RWPE2 (cell line): Measurements from ENCODE around the gene CD247.

ENCODE experiments used
- ATAC-seq: fragments of 200-7000 bp; cut with Tn5 transposase; 3 replicates; pipeline ENCODE4 v1.9.1; 2021; ENCODE audit warnings: low read depth
- DNase-seq: peaks from one replicate; pipeline ENCODE4 v3.0.0-alpha.2; 2020; ENCODE audit warnings: low spot score
- H3K27ac ChIP-seq: fragments of 450-650 bp; 2 replicates; pipeline ENCODE4 v1.5.1; 2017; ENCODE audit warnings: mild to moderate bottlenecking; ENCODE audit not compliant: poor library complexity, severe bottlenecking
- H3K27me3 ChIP-seq: fragments of 250-450 bp; sonication (Bioruptor Pico); 2 replicates; pipeline ENCODE4 v1.5.1; 2021; ENCODE audit warnings: mild to moderate bottlenecking, moderate library complexity; ENCODE audit not compliant: insufficient read depth, poor library complexity, severe bottlenecking
- H3K36me3 ChIP-seq: fragments of 250-450 bp; sonication (Bioruptor Pico); 2 replicates; pipeline ENCODE4 v1.5.1; 2020; ENCODE audit warnings: low read depth, mild to moderate bottlenecking, moderate library complexity
- H3K4me1 ChIP-seq: fragments of 250-450 bp; sonication (Bioruptor Pico); 2 replicates; pipeline ENCODE4 v1.5.1; 2021; ENCODE audit warnings: mild to moderate bottlenecking, moderate library complexity; ENCODE audit not compliant: insufficient read depth, poor library complexity, severe bottlenecking
- H3K4me3 ChIP-seq: fragments of 250-450 bp; sonication (Bioruptor Pico); 2 replicates; pipeline ENCODE4 v1.5.1; 2021; ENCODE audit warnings: mild to moderate bottlenecking, moderate library complexity; ENCODE audit not compliant: severe bottlenecking
- H3K9me3 ChIP-seq: fragments of 250-450 bp; sonication (Bioruptor Pico); 2 replicates; pipeline ENCODE4 v1.5.1; 2021; ENCODE audit warnings: mild to moderate bottlenecking, moderate library complexity; ENCODE audit not compliant: severe bottlenecking
- TF ChIP-seq, protein P1 (sequence below): fragments of 450-650 bp; IDR thresholded peaks from one replicate; pipeline ENCODE4 v1.5.1; 2017; ENCODE audit warnings: mild to moderate bottlenecking, moderate library complexity; ENCODE audit not compliant: poor library complexity, severe bottlenecking

The CD247 gene

DNA sequence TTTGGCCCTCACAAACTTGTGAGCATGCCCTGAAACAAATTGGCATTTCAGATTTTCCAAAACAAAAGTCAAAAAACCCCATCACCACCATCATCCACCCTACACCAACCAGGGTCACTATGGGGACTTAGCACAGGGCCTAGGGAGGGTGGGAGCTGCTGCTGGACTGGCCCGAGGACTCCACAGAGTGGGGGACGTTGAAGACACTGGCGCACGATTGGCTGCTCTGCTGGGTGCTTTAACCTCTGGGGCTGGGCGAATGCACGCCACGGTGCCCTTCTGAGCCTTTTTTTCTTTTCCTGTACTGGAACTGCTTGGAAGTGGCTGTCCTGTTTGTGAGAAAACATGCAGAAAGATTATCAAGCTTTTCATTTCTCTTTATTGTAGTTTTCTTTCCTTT lies 92.8 kb downstream of the CD247 start:
- no peak overlapping the region for H3K27ac ChIP-seq
- no peaks in the 10 kb centered on the region for H3K27me3 ChIP-seq
- H3K4me3 ChIP-seq = no peak overlapping the region
- H3K4me1 ChIP-seq = no peaks in the 10 kb centered on the region
- no peak for ATAC-seq
- no peak for DNase-seq
- TF ChIP-seq, protein P1, sequence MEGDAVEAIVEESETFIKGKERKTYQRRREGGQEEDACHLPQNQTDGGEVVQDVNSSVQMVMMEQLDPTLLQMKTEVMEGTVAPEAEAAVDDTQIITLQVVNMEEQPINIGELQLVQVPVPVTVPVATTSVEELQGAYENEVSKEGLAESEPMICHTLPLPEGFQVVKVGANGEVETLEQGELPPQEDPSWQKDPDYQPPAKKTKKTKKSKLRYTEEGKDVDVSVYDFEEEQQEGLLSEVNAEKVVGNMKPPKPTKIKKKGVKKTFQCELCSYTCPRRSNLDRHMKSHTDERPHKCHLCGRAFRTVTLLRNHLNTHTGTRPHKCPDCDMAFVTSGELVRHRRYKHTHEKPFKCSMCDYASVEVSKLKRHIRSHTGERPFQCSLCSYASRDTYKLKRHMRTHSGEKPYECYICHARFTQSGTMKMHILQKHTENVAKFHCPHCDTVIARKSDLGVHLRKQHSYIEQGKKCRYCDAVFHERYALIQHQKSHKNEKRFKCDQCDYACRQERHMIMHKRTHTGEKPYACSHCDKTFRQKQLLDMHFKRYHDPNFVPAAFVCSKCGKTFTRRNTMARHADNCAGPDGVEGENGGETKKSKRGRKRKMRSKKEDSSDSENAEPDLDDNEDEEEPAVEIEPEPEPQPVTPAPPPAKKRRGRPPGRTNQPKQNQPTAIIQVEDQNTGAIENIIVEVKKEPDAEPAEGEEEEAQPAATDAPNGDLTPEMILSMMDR = no peak
- no peaks in the 10 kb centered on the region for H3K36me3 ChIP-seq
- H3K9me3 ChIP-seq = no peaks in the 10 kb centered on the region

DNA sequence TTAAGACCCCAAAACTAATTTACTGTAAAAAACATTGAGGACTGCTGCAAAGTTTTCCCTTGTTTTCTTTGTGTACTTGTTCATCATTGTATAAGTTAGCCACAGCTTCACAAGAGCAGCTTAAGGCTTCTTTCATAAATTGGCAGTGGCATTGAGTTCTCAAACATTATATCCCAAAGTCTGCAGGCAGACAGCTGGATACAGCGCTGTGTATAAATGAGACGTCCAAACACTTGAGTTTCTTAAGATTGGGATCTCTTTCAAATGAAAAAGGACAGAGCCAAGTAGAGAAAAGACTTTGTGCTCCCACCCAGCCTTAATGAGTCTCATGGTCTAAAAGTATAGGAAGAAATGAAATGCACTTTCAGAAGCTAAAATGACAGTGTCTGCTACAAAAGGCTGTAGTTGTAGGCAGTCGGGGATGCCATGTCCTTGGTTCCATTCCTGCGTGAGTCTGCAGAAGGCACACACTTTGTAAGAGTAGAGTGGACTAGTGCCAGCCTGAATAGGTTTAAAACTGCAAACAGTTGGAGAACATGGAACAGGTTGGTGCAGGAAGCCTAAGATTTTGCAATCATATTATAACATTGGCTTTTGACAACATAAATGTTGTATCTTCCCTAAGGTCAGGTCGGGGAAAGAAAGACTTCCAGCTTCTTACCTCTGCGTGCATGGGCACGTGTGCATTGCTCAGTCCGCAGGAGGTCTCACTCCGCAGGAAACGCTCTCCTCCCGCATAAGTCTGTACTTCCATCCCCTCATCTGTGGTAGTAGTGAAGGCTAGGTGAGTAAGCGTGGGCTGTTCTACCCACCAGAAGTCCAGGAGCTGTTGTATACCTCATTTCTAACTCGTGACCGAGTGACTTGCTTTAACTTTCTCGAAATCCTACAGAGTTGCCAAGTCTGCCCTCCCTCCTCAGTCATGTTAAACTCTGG lies 94.4 kb downstream of the CD247 start:
- Histone ChIP-seq H3K36me3 (no peaks in the 10 kb centered on the region), H3K4me3 (no peak overlapping the region), H3K9me3 (no peaks in the 10 kb centered on the region), H3K4me1 (no peaks in the 10 kb centered on the region), H3K27ac (no peak overlapping the region), H3K27me3 (no peaks in the 10 kb centered on the region)
- ATAC-seq (no peak; the same call in 2 of the 3 replicates), DNase-seq (no peak)
- TF ChIP-seq, protein P1 = no peak

DNA sequence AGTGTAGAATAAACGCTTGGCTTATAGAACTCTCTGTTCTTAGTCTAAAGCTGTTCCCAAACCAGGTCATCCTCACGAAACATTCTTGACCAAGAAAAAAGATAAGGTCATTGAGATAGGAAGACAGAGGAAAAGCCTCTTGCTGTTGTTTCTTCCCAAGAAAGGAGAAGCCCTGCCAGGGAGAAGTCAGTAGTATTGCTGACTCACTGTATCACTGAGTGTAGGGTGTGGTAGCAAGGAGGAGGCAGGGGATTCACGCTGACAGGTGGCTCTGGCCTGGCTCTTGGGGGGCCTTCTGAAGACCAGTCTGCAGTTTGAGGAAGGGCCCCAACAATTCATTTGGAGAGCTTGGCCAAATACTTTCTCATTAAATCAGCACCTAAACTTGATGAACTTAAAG lies 97.8 kb downstream of the CD247 start:
- no peaks in the 10 kb centered on the region for H3K4me1 ChIP-seq
- no peaks in the 10 kb centered on the region for H3K9me3 ChIP-seq
- DNase-seq (no peak), ATAC-seq (no peak)
- H3K36me3 ChIP-seq = no peaks in the 10 kb centered on the region
- TF ChIP-seq, protein P1 = no peak
- H3K4me3 ChIP-seq = no peak overlapping the region
- no peak overlapping the region for H3K27ac ChIP-seq
- H3K27me3 ChIP-seq = no peaks in the 10 kb centered on the region

DNA sequence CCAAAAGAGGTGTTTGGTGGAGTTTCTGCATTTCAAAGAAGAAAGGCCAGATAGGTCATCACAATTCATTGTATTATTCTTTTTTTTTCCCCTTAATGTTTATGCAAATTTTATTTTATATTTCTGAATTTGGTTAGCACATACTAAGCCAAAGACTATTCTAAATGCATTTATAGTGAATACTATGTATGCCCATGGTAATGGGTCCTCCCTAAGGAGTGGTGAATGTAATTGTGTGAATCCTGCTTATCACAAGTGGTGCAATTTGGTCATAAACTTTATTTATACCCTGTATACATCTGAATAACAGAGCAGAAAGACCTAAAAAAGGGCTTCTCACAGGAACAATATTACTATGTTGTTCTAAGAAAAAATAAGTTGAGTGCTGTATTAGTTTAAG lies 99.1 kb downstream of the CD247 start:
- Histone ChIP-seq H3K4me1 (no peaks in the 10 kb centered on the region), H3K36me3 (no peaks in the 10 kb centered on the region), H3K4me3 (no peak overlapping the region), H3K9me3 (no peaks in the 10 kb centered on the region), H3K27ac (no peak overlapping the region), H3K27me3 (no peaks in the 10 kb centered on the region)
- no peak for DNase-seq
- TF ChIP-seq, protein P1 = no peak
- no peak for ATAC-seq

DNA sequence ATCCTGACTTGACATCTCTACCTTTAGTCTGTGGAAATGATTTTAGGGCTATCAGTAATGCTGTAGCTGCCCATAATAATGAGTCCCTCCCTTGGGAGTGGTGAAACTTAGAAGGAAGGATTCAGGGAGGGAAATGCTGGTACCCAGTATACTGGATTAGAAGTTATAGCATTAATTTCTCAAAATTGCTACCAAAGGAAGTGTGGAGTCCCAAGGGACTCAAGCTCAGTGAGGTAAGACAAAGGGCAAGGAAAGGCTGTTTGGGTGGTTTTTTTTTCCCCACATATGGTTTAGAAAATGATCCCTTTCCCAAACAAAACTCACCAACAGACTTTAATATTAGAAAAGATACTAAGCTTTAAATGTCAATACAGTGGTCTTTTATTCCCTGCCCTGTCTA lies 99.9 kb downstream of the CD247 start:
- DNase-seq (no peak), ATAC-seq (no peak)
- H3K9me3 ChIP-seq = no peaks in the 10 kb centered on the region
- H3K4me1 ChIP-seq = no peaks in the 10 kb centered on the region
- TF ChIP-seq, protein P1 = no peak
- no peak overlapping the region for H3K27ac ChIP-seq
- H3K4me3 ChIP-seq = no peak overlapping the region
- H3K36me3 ChIP-seq = 0 out of 2 replicates have a peak, but pooled peaks cover 3% of the 10 kb centered on the region
- H3K27me3 ChIP-seq = no peaks in the 10 kb centered on the region
